Ovary (tissue), 3 donors: ENCODE measurements around the gene CADPS.

Experiments used
- POLR2A ChIP-seq: fragments of 450-650 bp; IDR thresholded peaks from one replicate; pipeline ENCODE4 v1.6.1; 2017; ENCODE audit warnings: antibody characterized with exemption, mild to moderate bottlenecking, moderate library complexity
- TF ChIP-seq, protein P1 (sequence below), 3 donors: fragments of 450-650 bp in 2 of 3; fragments of 200-600 bp in 1 of 3; IDR thresholded peaks; one replicate each; pipeline versions ENCODE4 v1.5.1 to v1.8.0; 2016 to 2022; ENCODE audit warnings: antibody characterized with exemption in 3 of 3, mild to moderate bottlenecking in 1 of 3
- donor health status: DM: no; HTN: no; CAD: no.

DNA sequence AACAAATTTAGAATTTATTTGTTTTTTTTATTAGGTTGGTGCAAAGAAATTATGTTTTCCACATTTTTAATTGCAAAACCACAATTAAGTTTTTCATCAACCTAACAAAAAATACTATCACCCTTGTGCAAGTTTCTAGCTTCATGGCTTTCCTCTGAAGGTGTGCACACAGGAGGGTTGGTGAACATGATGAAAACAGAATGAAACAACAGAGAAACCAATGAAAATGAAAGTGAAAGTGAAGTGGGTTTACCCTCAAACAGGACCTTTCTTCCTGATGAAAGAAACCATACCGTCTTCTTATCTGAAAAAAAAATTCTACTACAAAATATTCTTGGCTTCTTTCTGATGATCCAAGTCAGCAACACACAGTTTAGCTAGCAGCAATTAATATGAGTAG is 429.9 kb downstream of the CADPS start:
- TF ChIP-seq, protein P1, sequence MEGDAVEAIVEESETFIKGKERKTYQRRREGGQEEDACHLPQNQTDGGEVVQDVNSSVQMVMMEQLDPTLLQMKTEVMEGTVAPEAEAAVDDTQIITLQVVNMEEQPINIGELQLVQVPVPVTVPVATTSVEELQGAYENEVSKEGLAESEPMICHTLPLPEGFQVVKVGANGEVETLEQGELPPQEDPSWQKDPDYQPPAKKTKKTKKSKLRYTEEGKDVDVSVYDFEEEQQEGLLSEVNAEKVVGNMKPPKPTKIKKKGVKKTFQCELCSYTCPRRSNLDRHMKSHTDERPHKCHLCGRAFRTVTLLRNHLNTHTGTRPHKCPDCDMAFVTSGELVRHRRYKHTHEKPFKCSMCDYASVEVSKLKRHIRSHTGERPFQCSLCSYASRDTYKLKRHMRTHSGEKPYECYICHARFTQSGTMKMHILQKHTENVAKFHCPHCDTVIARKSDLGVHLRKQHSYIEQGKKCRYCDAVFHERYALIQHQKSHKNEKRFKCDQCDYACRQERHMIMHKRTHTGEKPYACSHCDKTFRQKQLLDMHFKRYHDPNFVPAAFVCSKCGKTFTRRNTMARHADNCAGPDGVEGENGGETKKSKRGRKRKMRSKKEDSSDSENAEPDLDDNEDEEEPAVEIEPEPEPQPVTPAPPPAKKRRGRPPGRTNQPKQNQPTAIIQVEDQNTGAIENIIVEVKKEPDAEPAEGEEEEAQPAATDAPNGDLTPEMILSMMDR (IDR thresholded peaks at IDR 0.05), result no peak
- TF ChIP-seq POLR2A, result no peak
